ENCODE measurements around the gene ZFAND4. TPM values are rescaled to one million over a fixed set of nuclear protein-coding genes. Genes with fewer than 3 reads are reported as not detected.

ZFAND4 gene
- 18.9 and 24.3 TPM in 2 replicates for polyA plus RNA-seq

DNA sequence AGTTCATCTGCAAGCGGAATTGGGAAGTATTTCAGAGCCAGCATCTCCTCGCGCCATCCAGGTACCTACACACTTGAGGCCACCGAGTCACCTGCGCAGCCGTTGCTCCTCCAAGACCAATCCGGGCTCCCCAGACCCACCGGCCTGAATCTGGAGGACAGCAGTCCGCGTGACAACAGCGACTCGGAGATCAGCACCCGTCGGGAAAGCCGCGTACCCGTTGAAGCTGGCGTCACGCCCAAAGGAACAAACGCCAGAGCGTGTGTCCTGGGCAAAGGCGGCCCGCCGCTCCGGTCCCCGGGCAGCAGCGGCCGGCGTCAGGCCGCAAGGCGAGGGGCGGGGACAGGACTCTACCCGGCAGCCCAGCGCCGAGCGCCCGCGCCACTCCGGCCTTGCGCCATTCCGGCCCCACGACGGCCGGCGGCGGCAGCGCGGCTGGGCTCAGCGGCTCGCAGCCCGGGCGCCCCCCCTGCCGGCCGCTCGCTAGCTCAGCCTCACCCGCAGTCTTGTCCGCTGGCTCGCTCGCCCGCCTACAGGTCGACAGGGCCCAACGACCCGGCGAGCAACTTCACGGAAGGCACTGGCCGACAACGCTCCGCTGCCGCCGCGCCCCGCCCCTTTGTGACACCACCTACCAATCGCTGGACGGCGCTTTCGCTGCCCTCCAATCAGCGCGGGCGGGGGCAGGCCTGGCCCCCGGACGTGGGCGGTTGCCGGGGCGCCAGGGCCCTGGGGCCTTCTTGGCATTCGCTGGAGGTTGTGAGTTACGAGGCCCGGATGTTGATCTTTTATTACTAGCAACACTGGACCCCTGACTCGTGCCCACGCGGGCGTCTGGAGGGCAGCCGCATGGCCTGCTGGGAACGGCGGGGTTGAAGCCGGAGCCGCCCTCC is at the start of gene ZFAND4:
ZFAND4 (minus strand) TSS at position 592 of the 893 bp plus-strand sequence. CDS start 9,047 bp downstream, outside the sequence.

Other genes with a start within 250 kb of the ZFAND4 start
- gene WASHC2C, start 54.5 kb upstream of the ZFAND4 start, polyA plus RNA-seq: 244 and 299 TPM in 2 replicates
- gene AGAP4, start 174.7 kb upstream of the ZFAND4 start, polyA plus RNA-seq: 5.1 and 8.2 TPM in 2 replicates